ENCODE measurements around the gene OR13C8.

The OR13C8 gene

GRCh38 chr9:104577263-104577662 is 8.3 kb downstream of the OR13C8 start:
- no peak overlapping the region for H3K27ac ChIP-seq (replicated peaks; ENCODE audit: low read length)
- WGBS, 2 donors (ENCODE audit: extremely low coverage in 2 of 2, insufficient read length in 2 of 2, insufficient replicate concordance in 1 of 2), result no CpG with 5 or more reads among the region's 5 CpGs
- H4K8ac ChIP-seq (ENCODE audit: low read depth, low read length), result no peak overlapping the region
- no peak overlapping the region for H2BK5ac ChIP-seq (ENCODE audit: low read length)
- H3K4me2 ChIP-seq (ENCODE audit: insufficient read depth, low read length, poor library complexity, severe bottlenecking), result no peak overlapping the region
- H3K23ac ChIP-seq (ENCODE audit: low read depth, low read length, poor library complexity), result no peak overlapping the region
- H3K27me3 ChIP-seq (ENCODE audit: control insufficient read depth in 3 of 3, insufficient read depth in 3 of 3, low read depth in 1 of 3, low read length in 3 of 3), result no peaks in the 10 kb centered on the region
- H3K36me3 ChIP-seq (replicated peaks in 1 of 2; ENCODE audit: control insufficient read depth in 2 of 2, insufficient read depth in 2 of 2, low read length in 2 of 2), result no peaks in the 10 kb centered on the region
- no peak overlapping the region for H2BK120ac ChIP-seq (ENCODE audit: low read depth, low read length)
- H3K14ac ChIP-seq (ENCODE audit: low read length), result no peak overlapping the region
- no peak for DNase-seq (ENCODE audit: low spot score)
- H3K4me1 ChIP-seq (ENCODE audit: control insufficient read depth in 2 of 2, insufficient read depth in 1 of 2, low read depth in 1 of 2, low read length in 2 of 2), result no peaks in the 10 kb centered on the region
- H4K91ac ChIP-seq (ENCODE audit: low read depth, low read length, poor library complexity), result no peak overlapping the region
- H3K9me3 ChIP-seq (replicated peaks in 1 of 2; ENCODE audit: control insufficient read depth in 2 of 2, insufficient read depth in 1 of 2, low read depth in 1 of 2, low read length in 2 of 2), result no peaks in the 10 kb centered on the region
- H2AFZ ChIP-seq (ENCODE audit: low read length), result no peak overlapping the region
- no peak overlapping the region for H2BK12ac ChIP-seq (ENCODE audit: low read length)
- H3K18ac ChIP-seq (ENCODE audit: low read length), result no peak overlapping the region
- H3K4me3 ChIP-seq (ENCODE audit: low read length in 2 of 2), result no peak overlapping the region
- no peak overlapping the region for H2BK15ac ChIP-seq (ENCODE audit: low read length)
- H3K79me1 ChIP-seq (ENCODE audit: low read depth, low read length), result no peaks in the 10 kb centered on the region
- H2AK5ac ChIP-seq (ENCODE audit: low read depth, low read length), result no peak overlapping the region
- no peak overlapping the region for H3K4ac ChIP-seq (ENCODE audit: low read length)
- no peak overlapping the region for H3K9ac ChIP-seq (ENCODE audit: low read depth, low read length, poor library complexity)

- H3K18ac ChIP-seq (ENCODE audit: low read length), result no peak overlapping the region
- H2AFZ ChIP-seq (ENCODE audit: low read length), result no peak overlapping the region
- no peak overlapping the region for H2AK5ac ChIP-seq (ENCODE audit: low read depth, low read length)
- H2BK15ac ChIP-seq (ENCODE audit: low read length), result no peak overlapping the region
- H3K27me3 ChIP-seq (ENCODE audit: control insufficient read depth in 3 of 3, insufficient read depth in 3 of 3, low read depth in 1 of 3, low read length in 3 of 3), result no peaks in the 10 kb centered on the region
- no peak overlapping the region for H3K27ac ChIP-seq (replicated peaks; ENCODE audit: low read length)
- H3K36me3 ChIP-seq (replicated peaks in 1 of 2; ENCODE audit: control insufficient read depth in 2 of 2, insufficient read depth in 2 of 2, low read length in 2 of 2), result no peaks in the 10 kb centered on the region
- H3K4me3 ChIP-seq (ENCODE audit: low read length in 2 of 2), result no peak overlapping the region
- no peak overlapping the region for H3K23ac ChIP-seq (ENCODE audit: low read depth, low read length, poor library complexity)
- no peak overlapping the region for H2BK12ac ChIP-seq (ENCODE audit: low read length)
- no peak overlapping the region for H3K14ac ChIP-seq (ENCODE audit: low read length)
- no peak overlapping the region for H4K91ac ChIP-seq (ENCODE audit: low read depth, low read length, poor library complexity)
- no CpG with 5 or more reads among the region's 1 CpG for whole genome bisulfite sequencing, 2 donors (ENCODE audit: extremely low coverage in 2 of 2, insufficient read length in 2 of 2, insufficient replicate concordance in 1 of 2)
- no peak overlapping the region for H3K9ac ChIP-seq (ENCODE audit: low read depth, low read length, poor library complexity)
- H3K79me1 ChIP-seq (ENCODE audit: low read depth, low read length), result no peaks in the 10 kb centered on the region
- H2BK5ac ChIP-seq (ENCODE audit: low read length), result no peak overlapping the region
- H4K8ac ChIP-seq (ENCODE audit: low read depth, low read length), result no peak overlapping the region
- no peaks in the 10 kb centered on the region for H3K9me3 ChIP-seq (replicated peaks in 1 of 2; ENCODE audit: control insufficient read depth in 2 of 2, insufficient read depth in 1 of 2, low read depth in 1 of 2, low read length in 2 of 2)
- no peaks in the 10 kb centered on the region for H3K4me1 ChIP-seq (ENCODE audit: control insufficient read depth in 2 of 2, insufficient read depth in 1 of 2, low read depth in 1 of 2, low read length in 2 of 2)
- DNase-seq (ENCODE audit: low spot score), result no peak
- H3K4ac ChIP-seq (ENCODE audit: low read length), result no peak overlapping the region
- no peak overlapping the region for H3K4me2 ChIP-seq (ENCODE audit: insufficient read depth, low read length, poor library complexity, severe bottlenecking)
- no peak overlapping the region for H2BK120ac ChIP-seq (ENCODE audit: low read depth, low read length)
These were observed 11.6 kb downstream of the OR13C8 start for GRCh38 chr9:104580562-104580961.

DNA sequence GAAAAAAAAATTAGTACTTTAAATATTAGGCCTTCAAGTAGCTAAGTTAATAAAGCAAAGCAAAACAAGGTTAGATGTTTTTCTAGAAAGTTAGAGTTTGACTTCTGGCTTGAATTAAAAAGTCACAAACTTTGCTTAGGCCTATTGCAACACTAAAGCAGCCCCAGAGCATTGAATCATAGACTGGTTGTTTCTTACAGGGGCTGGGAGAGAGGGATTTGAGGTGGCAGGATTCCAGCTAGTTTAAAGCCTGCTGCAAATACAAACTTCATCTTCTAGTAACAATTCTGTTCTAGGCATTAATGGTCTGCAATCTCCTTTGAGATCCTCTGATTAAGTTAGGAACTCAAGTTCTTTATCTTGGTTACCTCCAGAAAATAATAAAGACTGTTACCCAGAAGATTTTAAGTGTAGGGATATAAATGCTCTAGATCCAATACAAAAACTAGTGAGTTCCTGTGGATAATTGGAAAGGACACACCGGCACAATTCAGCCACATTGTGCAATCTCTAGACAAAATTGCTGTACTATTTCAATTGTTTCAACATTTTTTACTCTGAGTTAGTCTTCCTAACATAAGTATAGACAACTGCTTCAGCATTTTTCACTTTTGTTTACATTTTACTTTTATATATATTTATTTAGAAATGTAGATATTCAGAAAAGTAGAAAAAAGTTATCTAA is 17.7 kb downstream of the OR13C8 start:
- Histone ChIP-seq H4K91ac (ENCODE audit: low read depth, low read length, poor library complexity) (no peak overlapping the region), H3K4me1 (ENCODE audit: control insufficient read depth in 2 of 2, insufficient read depth in 1 of 2, low read depth in 1 of 2, low read length in 2 of 2) (no peaks in the 10 kb centered on the region), H3K36me3 (replicated peaks in 1 of 2; ENCODE audit: control insufficient read depth in 2 of 2, insufficient read depth in 2 of 2, low read length in 2 of 2) (no peaks in the 10 kb centered on the region), H3K4me2 (ENCODE audit: insufficient read depth, low read length, poor library complexity, severe bottlenecking) (no peak overlapping the region), H3K4ac (ENCODE audit: low read length) (no peak overlapping the region), H3K9me3 (replicated peaks in 1 of 2; ENCODE audit: control insufficient read depth in 2 of 2, insufficient read depth in 1 of 2, low read depth in 1 of 2, low read length in 2 of 2) (no peaks in the 10 kb centered on the region), H2BK12ac (ENCODE audit: low read length) (no peak overlapping the region), H2AK5ac (ENCODE audit: low read depth, low read length) (no peak overlapping the region), H3K23ac (ENCODE audit: low read depth, low read length, poor library complexity) (no peak overlapping the region), H2BK5ac (ENCODE audit: low read length) (no peak overlapping the region), H3K79me1 (ENCODE audit: low read depth, low read length) (no peaks in the 10 kb centered on the region), H4K8ac (ENCODE audit: low read depth, low read length) (no peak overlapping the region), H2AFZ (ENCODE audit: low read length) (no peak overlapping the region), H3K4me3 (ENCODE audit: low read length in 2 of 2) (no peak overlapping the region), H3K27me3 (ENCODE audit: control insufficient read depth in 3 of 3, insufficient read depth in 3 of 3, low read depth in 1 of 3, low read length in 3 of 3) (no peaks in the 10 kb centered on the region), H3K18ac (ENCODE audit: low read length) (no peak overlapping the region), H3K9ac (ENCODE audit: low read depth, low read length, poor library complexity) (no peak overlapping the region), H2BK15ac (ENCODE audit: low read length) (no peak overlapping the region), H3K14ac (ENCODE audit: low read length) (no peak overlapping the region), H2BK120ac (ENCODE audit: low read depth, low read length) (no peak overlapping the region), H3K27ac (replicated peaks; ENCODE audit: low read length) (no peak overlapping the region)
- DNase-seq (ENCODE audit: low spot score), result no peak
- WGBS, 2 donors (ENCODE audit: extremely low coverage in 2 of 2, insufficient read length in 2 of 2, insufficient replicate concordance in 1 of 2), result no CpG with 5 or more reads among the region's 1 CpG

DNA sequence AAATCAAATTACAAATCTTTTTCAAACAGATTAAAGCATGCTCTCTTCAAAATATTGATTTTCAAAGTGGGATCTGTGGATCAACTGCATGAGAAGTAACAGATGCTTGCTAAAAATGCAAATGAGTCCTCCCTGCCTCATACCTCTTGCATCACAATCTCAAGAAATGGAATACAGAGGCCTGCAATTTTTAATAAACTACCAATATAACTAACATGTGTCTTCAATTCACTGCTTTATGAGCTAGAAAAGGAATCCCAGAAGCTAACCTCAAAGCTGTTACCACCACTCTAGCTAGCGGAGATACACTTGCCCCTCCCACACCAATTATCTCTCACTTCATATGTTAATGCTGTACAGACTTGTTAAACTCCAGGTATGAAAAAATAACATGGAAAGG is 20.7 kb downstream of the OR13C8 start:
- H3K18ac ChIP-seq (ENCODE audit: low read length), result no peak overlapping the region
- no peak overlapping the region for H3K9ac ChIP-seq (ENCODE audit: low read depth, low read length, poor library complexity)
- no CpG with 5 or more reads among the region's 1 CpG for WGBS, 2 donors (ENCODE audit: extremely low coverage in 2 of 2, insufficient read length in 2 of 2, insufficient replicate concordance in 1 of 2)
- H3K9me3 ChIP-seq (replicated peaks in 1 of 2; ENCODE audit: control insufficient read depth in 2 of 2, insufficient read depth in 1 of 2, low read depth in 1 of 2, low read length in 2 of 2), result no peaks in the 10 kb centered on the region
- no peak overlapping the region for H2BK12ac ChIP-seq (ENCODE audit: low read length)
- H3K79me1 ChIP-seq (ENCODE audit: low read depth, low read length), result no peaks in the 10 kb centered on the region
- no peak overlapping the region for H2BK5ac ChIP-seq (ENCODE audit: low read length)
- no peak overlapping the region for H4K91ac ChIP-seq (ENCODE audit: low read depth, low read length, poor library complexity)
- no peak overlapping the region for H3K4me2 ChIP-seq (ENCODE audit: insufficient read depth, low read length, poor library complexity, severe bottlenecking)
- no peaks in the 10 kb centered on the region for H3K4me1 ChIP-seq (ENCODE audit: control insufficient read depth in 2 of 2, insufficient read depth in 1 of 2, low read depth in 1 of 2, low read length in 2 of 2)
- no peak overlapping the region for H3K27ac ChIP-seq (replicated peaks; ENCODE audit: low read length)
- no peak overlapping the region for H2AFZ ChIP-seq (ENCODE audit: low read length)
- H3K4me3 ChIP-seq (ENCODE audit: low read length in 2 of 2), result no peak overlapping the region
- H3K14ac ChIP-seq (ENCODE audit: low read length), result no peak overlapping the region
- no peak for DNase-seq (ENCODE audit: low spot score)
- no peaks in the 10 kb centered on the region for H3K36me3 ChIP-seq (replicated peaks in 1 of 2; ENCODE audit: control insufficient read depth in 2 of 2, insufficient read depth in 2 of 2, low read length in 2 of 2)
- H4K8ac ChIP-seq (ENCODE audit: low read depth, low read length), result no peak overlapping the region
- no peak overlapping the region for H3K4ac ChIP-seq (ENCODE audit: low read length)
- no peak overlapping the region for H2AK5ac ChIP-seq (ENCODE audit: low read depth, low read length)
- H3K23ac ChIP-seq (ENCODE audit: low read depth, low read length, poor library complexity), result no peak overlapping the region
- H2BK15ac ChIP-seq (ENCODE audit: low read length), result no peak overlapping the region
- no peak overlapping the region for H2BK120ac ChIP-seq (ENCODE audit: low read depth, low read length)
- H3K27me3 ChIP-seq (ENCODE audit: control insufficient read depth in 3 of 3, insufficient read depth in 3 of 3, low read depth in 1 of 3, low read length in 3 of 3), result no peaks in the 10 kb centered on the region

Measured in neuronal stem cell (in vitro differentiated cells).